IMR-90 (cell line): ENCODE results near the gene DUSP22. TPM values are rescaled to one million over a fixed set of nuclear protein-coding genes. Genes with fewer than 3 reads are reported as not detected.

Experiments used
- ATAC-seq: fragments of 200-7000 bp; cut with Tn5 transposase; 2 replicates; pipeline ENCODE4 v1.9.1; 2020; ENCODE audit warnings: low read depth, mild to moderate bottlenecking, moderate library complexity
- BruUV-seq: library from RNA; stranded (reverse); fragments of 400-500 nt; replicated peaks from 2 replicates; lab custom pipeline; 2021; lab: Mats Ljungman, UMichigan
- CTCF ChIA-PET: fragments of 300-600 bp; formaldehyde crosslinking; extraction: SDS; loops from one replicate; lab custom pipeline; 2021; ENCODE audit warnings: antibody characterized with exemption; lab: Yijun Ruan, JAX
- POLR2A ChIA-PET: fragments of 300-600 bp; sonication (Branson Sonifier 250); formaldehyde crosslinking; loops from one replicate; lab custom pipeline; 2022; ENCODE audit warnings: antibody characterized with exemption; ENCODE audit not compliant: unreplicated experiment; lab: Charles Lee
- DNase-seq: peaks from one replicate; pipeline ENCODE4 v3.0.0; 2013
- H2AFZ ChIP-seq: replicated peaks from 2 replicates; pipeline ENCODE3; 2013; ENCODE audit warnings: low read length, mild to moderate bottlenecking; ENCODE audit not compliant: poor library complexity
- H2AK5ac ChIP-seq: 2 replicates; pipeline ENCODE4 v1.6.1; 2013; ENCODE audit warnings: low read depth, low read length, inconsistent platforms
- H2AK9ac ChIP-seq: replicated peaks from 2 replicates; pipeline ENCODE3; 2013; ENCODE audit warnings: mild to moderate bottlenecking, low read depth, low read length, moderate library complexity; ENCODE audit not compliant: poor library complexity
- H2BK120ac ChIP-seq: 2 replicates; pipeline ENCODE4 v1.6.1; 2013; ENCODE audit warnings: low read depth, low read length, inconsistent platforms
- H2BK15ac ChIP-seq: 3 replicates; pipeline ENCODE4 v1.6.1; 2013; ENCODE audit warnings: low read depth, low read length, inconsistent platforms
- H2BK20ac ChIP-seq: 2 replicates; pipeline ENCODE4 v1.6.1; 2013; ENCODE audit warnings: low read depth, mild to moderate bottlenecking, inconsistent platforms, low read length, moderate library complexity
- H2BK5ac ChIP-seq: 2 replicates; pipeline ENCODE4 v1.6.1; 2013; ENCODE audit warnings: mild to moderate bottlenecking, low read depth, low read length, inconsistent platforms; ENCODE audit not compliant: poor library complexity, severe bottlenecking
- H3K14ac ChIP-seq: replicated peaks from 2 replicates; pipeline ENCODE4 v1.6.1; 2013; ENCODE audit warnings: low read depth, low read length, inconsistent platforms
- H3K18ac ChIP-seq: 2 replicates; pipeline ENCODE4 v1.6.1; 2013; ENCODE audit warnings: low read depth, low read length, control low read depth
- H3K23ac ChIP-seq: 2 replicates; pipeline ENCODE4 v1.6.1; 2013; ENCODE audit warnings: low read depth, low read length, inconsistent platforms
- H3K27ac ChIP-seq: 2 replicates; pipeline ENCODE4 v1.5.1; 2013; ENCODE audit warnings: mild to moderate bottlenecking, control low read depth, low read length; ENCODE audit not compliant: insufficient read depth
- H3K27me3 ChIP-seq: 2 replicates; pipeline ENCODE4 v1.6.1; 2013; ENCODE audit warnings: low read length; ENCODE audit not compliant: control insufficient read depth, insufficient read depth
- H3K36me3 ChIP-seq: 2 replicates; pipeline ENCODE4 v1.6.1; 2013; ENCODE audit warnings: low read length, mixed read lengths; ENCODE audit not compliant: control insufficient read depth, insufficient read depth
- H3K4ac ChIP-seq: 2 replicates; pipeline ENCODE4 v1.6.1; 2013; ENCODE audit warnings: low read depth, low read length, inconsistent platforms
- H3K4me1 ChIP-seq: 2 replicates; pipeline ENCODE4 v1.6.1; 2013; ENCODE audit warnings: low read length, mixed read lengths; ENCODE audit not compliant: control insufficient read depth, insufficient read depth
- H3K4me2 ChIP-seq: 2 replicates; pipeline ENCODE4 v1.6.1; 2013; ENCODE audit warnings: low read depth, mild to moderate bottlenecking, control low read depth, low read length, moderate library complexity
- H3K4me3 ChIP-seq: 2 replicates; pipeline ENCODE4 v1.5.1; 2013; ENCODE audit warnings: low read depth, mild to moderate bottlenecking, control low read depth, low read length, moderate library complexity; ENCODE audit not compliant: insufficient read depth
- H3K56ac ChIP-seq: 2 replicates; pipeline ENCODE4 v1.6.1; 2013; ENCODE audit warnings: low read length, inconsistent platforms; ENCODE audit not compliant: insufficient read depth; ENCODE audit errors: extremely low read depth
- H3K79me1 ChIP-seq, 2 experiments: 2 replicates each; pipeline ENCODE4 v1.6.1; 2013; ENCODE audit warnings: low read length in 2 of 2, inconsistent platforms in 1 of 2, low read depth in 1 of 2
- H3K9ac ChIP-seq: 2 replicates; pipeline ENCODE4 v1.6.1; 2013; ENCODE audit warnings: low read depth, low read length, control low read depth
- H3K9me1 ChIP-seq: 2 replicates; pipeline ENCODE4 v1.6.1; 2013; ENCODE audit warnings: low read length, inconsistent platforms; ENCODE audit not compliant: insufficient read depth
- H3K9me3 ChIP-seq: 2 replicates; pipeline ENCODE4 v1.6.1; 2013; ENCODE audit warnings: low read length; ENCODE audit not compliant: control insufficient read depth, insufficient read depth
- H4K20me1 ChIP-seq: 2 replicates; pipeline ENCODE4 v1.6.1; 2013; ENCODE audit warnings: low read length, inconsistent platforms; ENCODE audit not compliant: insufficient read depth
- H4K5ac ChIP-seq: 2 replicates; pipeline ENCODE4 v1.6.1; 2013; ENCODE audit warnings: mild to moderate bottlenecking, low read depth, low read length, control low read depth
- H4K8ac ChIP-seq, 2 experiments: 2 replicates each; pipeline ENCODE4 v1.6.1; 2013; ENCODE audit warnings: low read depth in 2 of 2, low read length in 2 of 2, control low read depth in 1 of 2, inconsistent platforms in 1 of 2
- H4K91ac ChIP-seq: 2 replicates; pipeline ENCODE4 v1.6.1; 2013; ENCODE audit warnings: low read depth, low read length, inconsistent platforms; ENCODE audit not compliant: insufficient read depth
- BHLHE40 ChIP-seq: fragments of 150-350 bp; IDR thresholded peaks from 2 replicates; pipeline ENCODE4 v1.6.1; 2016; ENCODE audit warnings: mild to moderate bottlenecking, low read depth, low read length
- CEBPB ChIP-seq: IDR thresholded peaks from 2 replicates; pipeline ENCODE4 v1.6.1; 2012; ENCODE audit warnings: low read depth, low read length, improper control_type of control experiment
- CHD1 ChIP-seq: IDR thresholded peaks from 2 replicates; pipeline ENCODE4 v1.6.1; 2012; ENCODE audit warnings: low read depth, low read length, improper control_type of control experiment
- CTCF ChIP-seq: conservative IDR thresholded peaks from 2 replicates; pipeline ENCODE4 v1.5.1; 2012; ENCODE audit warnings: mild to moderate bottlenecking, low read depth, low read length, improper control_type of control experiment
- FOS ChIP-seq: fragments of 150-350 bp; IDR thresholded peaks from 2 replicates; pipeline ENCODE4 v1.6.1; 2016; ENCODE audit warnings: low read depth, low read length
- MAFK ChIP-seq: IDR thresholded peaks from 2 replicates; pipeline ENCODE4 v1.6.1; 2012; ENCODE audit warnings: low read depth, low read length, improper control_type of control experiment
- MAZ ChIP-seq: IDR thresholded peaks from 2 replicates; pipeline ENCODE4 v1.6.1; 2012; ENCODE audit warnings: low read depth, mild to moderate bottlenecking, low read length, improper control_type of control experiment, moderate library complexity, borderline replicate concordance
- MXI1 ChIP-seq: IDR thresholded peaks from 2 replicates; pipeline ENCODE4 v1.6.1; 2012; ENCODE audit warnings: low read depth, mild to moderate bottlenecking, low read length, moderate library complexity, borderline replicate concordance
- NFE2L2 ChIP-seq: fragments of 150-350 bp; IDR thresholded peaks from 2 replicates; pipeline ENCODE4 v1.6.1; 2016; ENCODE audit warnings: low read depth, mild to moderate bottlenecking, low read length
- POLR2A ChIP-seq: IDR thresholded peaks from 2 replicates; pipeline ENCODE4 v1.6.1; 2012; ENCODE audit warnings: mild to moderate bottlenecking, low read depth, low read length
- RAD21 ChIP-seq: IDR thresholded peaks from 2 replicates; pipeline ENCODE4 v1.6.1; 2012; ENCODE audit warnings: low read length, improper control_type of control experiment
- RCOR1 ChIP-seq: IDR thresholded peaks from 2 replicates; pipeline ENCODE4 v1.6.1; 2012; ENCODE audit warnings: mild to moderate bottlenecking, low read length, improper control_type of control experiment; ENCODE audit not compliant: insufficient replicate concordance
- RFX5 ChIP-seq: IDR thresholded peaks from 2 replicates; pipeline ENCODE4 v1.8.0; 2012; ENCODE audit warnings: low read depth, mild to moderate bottlenecking, low read length, moderate library complexity
- SMC3 ChIP-seq: fragments of 150-350 bp; IDR thresholded peaks from 2 replicates; pipeline ENCODE4 v1.6.1; 2016; ENCODE audit warnings: low read depth, mild to moderate bottlenecking, antibody characterized with exemption, low read length, moderate library complexity
- USF2 ChIP-seq: fragments of 150-350 bp; IDR thresholded peaks from 2 replicates; pipeline ENCODE4 v1.6.1; 2017; ENCODE audit warnings: mild to moderate bottlenecking, antibody characterized with exemption, low read length, low read depth
- WGBS, 2 experiments: methylation state at CpG; one replicate each; pipeline versions ENCODE4 v1.1.5 to v1.1.7; 2013; ENCODE audit warnings: missing lambda C conversion rate in 2 of 2; ENCODE audit not compliant: insufficient read length in 1 of 2; ENCODE audit errors: extremely low coverage in 2 of 2; 5-methylcytosine and 5-hydroxymethylcytosine counted together
- dilution Hi-C: fragments of 300-500 bp; cut with HindIII; formaldehyde crosslinking; loops from one replicate; pipeline ENCODE4 v1.14.3; 2018; ENCODE audit warnings: low sequenced_read_pairs; ENCODE audit not compliant: unreplicated experiment
- in situ Hi-C: fragments of 300-500 bp; cut with MboI; formaldehyde crosslinking; loops from 3 replicates; pipeline ENCODE4 v1.14.3; 2019; ENCODE audit warnings: low sequenced_read_pairs, inconsistent platforms, mixed read lengths
- intact Hi-C: fragments of 100-400 bp; cut with micrococcal nuclease; formaldehyde crosslinking; loops from 2 replicates; pipeline ENCODE4 v1.10.0; 2022
- polyA plus RNA-seq, 3 experiments: library from polyadenylated mRNA; depleted of rRNA; stranded (reverse); fragments of >200 nt; gene quantifications; 2 replicates each; pipeline ENCODE4 v1.2.3, GENCODE V29; 2012; ENCODE audit warnings: low replicate concordance in 1 of 3
- total RNA-seq: library from RNA; depleted of rRNA; stranded (reverse); fragments of >200 nt; gene quantifications from 2 replicates; pipeline ENCODE4 v1.2.3, GENCODE V29; 2012
- TF ChIP-seq, protein P1 (sequence below): fragments of 150-350 bp; IDR thresholded peaks from 2 replicates; pipeline ENCODE4 v1.6.1; 2016; ENCODE audit warnings: low read depth, mild to moderate bottlenecking, low read length, moderate library complexity, borderline replicate concordance

DUSP22 gene
- total and polyA plus RNA-seq, 2 of the 4 experiments (the other 2 are of a cell fraction): 7.1 to 8.2 TPM

DNA sequence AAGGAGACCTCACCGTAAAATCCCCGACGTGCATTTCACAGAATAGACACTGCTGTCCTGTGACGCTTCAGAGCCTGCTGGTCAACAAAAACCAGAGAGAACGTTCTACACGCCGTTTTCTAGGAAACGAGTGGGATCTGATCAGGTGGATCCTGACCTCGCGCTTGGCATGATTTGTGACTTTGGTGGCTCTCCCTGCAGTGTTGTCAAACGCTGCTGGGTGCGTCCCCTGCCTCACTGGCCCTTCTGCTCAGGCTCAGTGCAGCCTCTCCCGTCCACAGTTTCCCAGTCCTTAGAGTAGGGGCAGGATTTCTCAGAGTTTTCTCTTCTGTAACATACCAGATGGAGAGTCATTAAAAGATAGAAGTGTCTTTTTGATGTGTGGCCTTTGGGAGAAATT lies 71.6 kb downstream of the DUSP22 start:
- TF ChIP-seq FOS (no peak), CHD1 (no peak), RCOR1 (no peak), MAFK (no peak), SMC3 (no peak), USF2 (no peak), BHLHE40 (no peak), NFE2L2 (no peak), RAD21 (no peak), CEBPB (no peak), POLR2A (no peak), MAZ (no peak), CTCF (no peak), RFX5 (no peak), MXI1 (no peak)
- TF ChIP-seq, protein P1, sequence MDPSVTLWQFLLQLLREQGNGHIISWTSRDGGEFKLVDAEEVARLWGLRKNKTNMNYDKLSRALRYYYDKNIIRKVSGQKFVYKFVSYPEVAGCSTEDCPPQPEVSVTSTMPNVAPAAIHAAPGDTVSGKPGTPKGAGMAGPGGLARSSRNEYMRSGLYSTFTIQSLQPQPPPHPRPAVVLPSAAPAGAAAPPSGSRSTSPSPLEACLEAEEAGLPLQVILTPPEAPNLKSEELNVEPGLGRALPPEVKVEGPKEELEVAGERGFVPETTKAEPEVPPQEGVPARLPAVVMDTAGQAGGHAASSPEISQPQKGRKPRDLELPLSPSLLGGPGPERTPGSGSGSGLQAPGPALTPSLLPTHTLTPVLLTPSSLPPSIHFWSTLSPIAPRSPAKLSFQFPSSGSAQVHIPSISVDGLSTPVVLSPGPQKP: no peak
- intact Hi-C loops: no loop called here
- dilution Hi-C loops: no loop called here
- no peak overlapping the region for H3K18ac ChIP-seq
- no peak overlapping the region for H3K56ac ChIP-seq
- H2AK5ac ChIP-seq: no peak overlapping the region
- peaks cover 22% of the 10 kb centered on the region for H3K9me3 ChIP-seq
- DNase-seq (no peak), ATAC-seq (no peak)
- no peak overlapping the region for H3K4me2 ChIP-seq
- WGBS, 2 experiments: 83% methylated on average over 10 of the region's 13 CpGs; no CpG with 5 or more reads in 1 of the 2 experiments
- H4K8ac ChIP-seq: no peak overlapping the region
- H3K27me3 ChIP-seq: peaks cover 9% of the 10 kb centered on the region; the same call in 1 of the 2 replicates
- POLR2A ChIA-PET: no interaction called here
- no peak overlapping the region for H3K14ac ChIP-seq
- H2BK5ac ChIP-seq: no peak overlapping the region
- no peak overlapping the region for H2BK20ac ChIP-seq
- H3K79me1 ChIP-seq: no peaks in the 10 kb centered on the region
- H2BK15ac ChIP-seq: no peak overlapping the region
- BruUV-seq: no TSS peak
- H4K20me1 ChIP-seq: no peaks in the 10 kb centered on the region
- in situ Hi-C loops: no loop called here
- no peaks in the 10 kb centered on the region for H3K4me1 ChIP-seq
- CTCF ChIA-PET: no interaction called here
- no peak overlapping the region for H2AK9ac ChIP-seq
- H2BK120ac ChIP-seq: no peak overlapping the region
- H3K4me3 ChIP-seq: no peak overlapping the region
- H3K9me1 ChIP-seq: no peaks in the 10 kb centered on the region
- H4K5ac ChIP-seq: no peak overlapping the region
- H3K4ac ChIP-seq: no peak overlapping the region
- no peak overlapping the region for H4K91ac ChIP-seq
- no peaks in the 10 kb centered on the region for H3K36me3 ChIP-seq
- H3K27ac ChIP-seq: no peak overlapping the region
- no peak overlapping the region for H2AFZ ChIP-seq
- H3K23ac ChIP-seq: no peak overlapping the region
- no peak overlapping the region for H3K9ac ChIP-seq
